HepG2 (cell line): ENCODE results near the gene OR52W1. TPM values are rescaled to one million over a fixed set of nuclear protein-coding genes. Genes with fewer than 3 reads are reported as not detected.

Experiments
- ATAC-seq: fragments of 200-7000 bp; cut with Tn5 transposase; 3 replicates; pipeline ENCODE4 v1.9.1; 2020; ENCODE audit warnings: mild to moderate bottlenecking, moderate library complexity
- BruUV-seq: library from RNA; stranded (reverse); fragments of 400-500 nt; replicated peaks from 2 replicates; lab custom pipeline; 2021; lab: Mats Ljungman, UMichigan
- CTCF ChIA-PET: fragments of 300-600 bp; formaldehyde crosslinking; extraction: SDS; loops from one replicate; lab custom pipeline; 2021; ENCODE audit warnings: low total read pairs, inconsistent platforms, low intra/inter-chr PET ratio; lab: Yijun Ruan, JAX
- POLR2A ChIA-PET: fragments of 350-600 bp; sonication (Branson Sonifier 250); formaldehyde crosslinking; loops from one replicate; lab custom pipeline; 2020; ENCODE audit warnings: antibody characterized with exemption, inconsistent platforms; lab: Yijun Ruan, JAX
- DNase-seq: peaks from one replicate; pipeline ENCODE4 v3.0.0-alpha.2; 2015; ENCODE audit warnings: low spot score
- FAIRE-seq: peaks from 3 replicates; lab custom pipeline; 2011; peaks lifted over from hg19 to GRCh38; lab: Jason Lieb, UNC
- H2AFZ ChIP-seq: one replicate; pipeline ENCODE4 v1.6.1; 2011; ENCODE audit warnings: low read length, inconsistent platforms
- H3K27ac ChIP-seq: fragments of 300-600 bp; 3 replicates; pipeline ENCODE4 v1.8.0; 2011; ENCODE audit warnings: mixed run types, mild to moderate bottlenecking, mixed read lengths, low read length, inconsistent platforms; ENCODE audit not compliant: insufficient read depth; ENCODE audit errors: extremely low read length
- H3K27me3 ChIP-seq, 2 experiments: fragments of 200-600 bp in 1 of 2; 2 replicates in 1 of 2; 3 replicates in 1 of 2; pipeline versions ENCODE4 v1.6.0 to v1.8.0; 2011; ENCODE audit warnings: low read length in 2 of 2, mild to moderate bottlenecking in 2 of 2, moderate library complexity in 2 of 2, inconsistent platforms in 1 of 2; ENCODE audit not compliant: insufficient read depth in 2 of 2, control insufficient read depth in 1 of 2
- H3K36me3 ChIP-seq, 2 experiments: fragments of 200-600 bp in 1 of 2; replicated peaks in 1 of 2; 2 replicates in 1 of 2; 3 replicates in 1 of 2; pipeline versions ENCODE4 v1.5.1 to v1.8.0; 2011; ENCODE audit warnings: low read length in 2 of 2, inconsistent platforms in 1 of 2; ENCODE audit not compliant: insufficient read depth in 2 of 2, control insufficient read depth in 1 of 2
- H3K4me1 ChIP-seq: 2 replicates; pipeline ENCODE4 v1.5.1; 2012; ENCODE audit warnings: low read length, inconsistent platforms; ENCODE audit not compliant: insufficient read depth
- H3K4me2 ChIP-seq: 2 replicates; pipeline ENCODE4 v1.6.0; 2011; ENCODE audit warnings: low read depth, low read length, inconsistent platforms
- H3K4me3 ChIP-seq, 3 experiments: fragments of 200-600 bp in 1 of 3; sonication (generic), shearing (Covaris generic) in 1 of 3; replicated peaks in 1 of 3; 2 replicates each; pipeline ENCODE4 v1.5.1; 2011 to 2016; ENCODE audit warnings: low read length in 3 of 3, inconsistent platforms in 2 of 3, low read depth in 2 of 3, mild to moderate bottlenecking in 2 of 3, control low read depth in 1 of 3, mixed read lengths in 1 of 3; ENCODE audit not compliant: insufficient read depth in 1 of 3
- H3K79me2 ChIP-seq: one replicate; pipeline ENCODE4 v1.6.1; 2011; ENCODE audit warnings: low read length, inconsistent platforms; ENCODE audit not compliant: insufficient read depth
- H3K9ac ChIP-seq: 2 replicates; pipeline ENCODE4 v1.6.0; 2011; ENCODE audit warnings: mild to moderate bottlenecking, low read depth, low read length, inconsistent platforms; ENCODE audit not compliant: insufficient read depth
- H3K9me3 ChIP-seq: 2 replicates; pipeline ENCODE4 v1.5.1; 2012; ENCODE audit warnings: mild to moderate bottlenecking, low read length
- H4K20me1 ChIP-seq: 2 replicates; pipeline ENCODE4 v1.6.0; 2011; ENCODE audit warnings: inconsistent platforms, mild to moderate bottlenecking, low read length, moderate library complexity; ENCODE audit not compliant: insufficient read depth
- ARID2 ChIP-seq: sonication (generic); formaldehyde crosslinking; IDR thresholded peaks from 2 replicates; pipeline ENCODE4 v1.8.1; 2022; ENCODE audit warnings: mild to moderate bottlenecking, missing genetic modification reagents, borderline replicate concordance
- CCDC6 ChIP-seq: sonication (generic); formaldehyde crosslinking; IDR thresholded peaks from 2 replicates; pipeline ENCODE4 v1.8.1; 2022; ENCODE audit warnings: mild to moderate bottlenecking, missing genetic modification reagents, moderate library complexity
- NAIF1 ChIP-seq: sonication (generic); formaldehyde crosslinking; IDR thresholded peaks from 2 replicates; pipeline ENCODE4 v1.5.0; 2020; ENCODE audit warnings: mild to moderate bottlenecking, missing genetic modification reagents, borderline replicate concordance
- POLR2A ChIP-seq, 2 experiments: IDR thresholded peaks; 2 replicates each; pipeline ENCODE4 v1.6.1; 2011; ENCODE audit warnings: low read depth in 2 of 2, low read length in 2 of 2, mild to moderate bottlenecking in 1 of 2, moderate library complexity in 1 of 2; ENCODE audit not compliant: insufficient read depth in 1 of 2
- RNF219 ChIP-seq: sonication (generic); formaldehyde crosslinking; IDR thresholded peaks from 2 replicates; pipeline ENCODE4 v1.5.0; 2020; ENCODE audit warnings: mild to moderate bottlenecking, missing genetic modification reagents
- TBX2 ChIP-seq: sonication (generic); formaldehyde crosslinking; IDR thresholded peaks from 2 replicates; pipeline ENCODE4 v1.5.0; 2020; ENCODE audit warnings: missing genetic modification reagents, mild to moderate bottlenecking, borderline replicate concordance
- ZBTB20 ChIP-seq: sonication (generic); formaldehyde crosslinking; IDR thresholded peaks from 2 replicates; pipeline ENCODE4 v1.8.1; 2023; ENCODE audit warnings: missing genetic modification reagents, low read depth, mild to moderate bottlenecking, borderline replicate concordance
- ZNF253 ChIP-seq: sonication (generic); formaldehyde crosslinking; IDR thresholded peaks from 2 replicates; pipeline ENCODE4 v1.8.0; 2022; ENCODE audit warnings: mild to moderate bottlenecking, missing genetic modification reagents, borderline replicate concordance
- ZNF260 ChIP-seq: sonication (generic); formaldehyde crosslinking; IDR thresholded peaks from 2 replicates; pipeline ENCODE4 v1.4.0; 2020; ENCODE audit warnings: missing genetic modification reagents, low read depth, mild to moderate bottlenecking, borderline replicate concordance
- ZNF619 ChIP-seq: sonication (generic); formaldehyde crosslinking; IDR thresholded peaks from 2 replicates; pipeline ENCODE4 v1.4.0; 2020; ENCODE audit warnings: mild to moderate bottlenecking, missing genetic modification reagents
- WGBS: methylation state at CpG from one replicate; pipeline ENCODE4 v1.1.6; 2017; ENCODE audit warnings: low lambda C conversion rate; 5-methylcytosine and 5-hydroxymethylcytosine counted together
- in situ Hi-C: cut with HindIII; loops from 2 replicates; pipeline ENCODE4 v1.10.0; 2017; ENCODE audit warnings: low pct_unique_long_range_greater_than_20kb; ENCODE audit not compliant: extremely low pct_ligation_motif_present
- intact Hi-C: fragments of 100-400 bp; cut with micrococcal nuclease; formaldehyde crosslinking; loops from one replicate; pipeline ENCODE4 v1.10.0; 2022; ENCODE audit not compliant: unreplicated experiment
- polyA plus RNA-seq, 8 experiments: library from polyadenylated mRNA; depleted of rRNA in 3 of 8; stranded (reverse) in 7 of 8; unstranded in 1 of 8; fragments of >200 nt; fragmentation: Illumina TruSeq in 4 of 8; extraction: Trizol in 4 of 8; gene quantifications; 2 replicates each; pipeline versions ENCODE4 v1.2.1 to v1.2.3, GENCODE V29; 2011 to 2016; ENCODE audit warnings: low read depth in 4 of 8, missing spikeins in 1 of 8, mixed read lengths in 1 of 8; ENCODE audit not compliant: insufficient read depth in 1 of 8
- total RNA-seq, 5 experiments: library from RNA; depleted of rRNA; stranded (reverse); fragments of >200 nt; fragmentation: Illumina TruSeq; extraction: Trizol; gene quantifications; 2 replicates each; pipeline ENCODE4 v1.2.3, GENCODE V29; 2016; ENCODE audit warnings: low read depth in 1 of 5

The OR52W1 gene
- total and polyA plus RNA-seq, 2 of the 13 experiments (the other 11 are each of a cell fraction or from before 2014, with no cell fraction given) = not detected

- H3K4me3 ChIP-seq = peak overlapping the region; percentile 68 to 91 (median 70)
- H3K27me3 ChIP-seq = peaks cover 0 to 4% of the 10 kb centered on the region in 2 experiments; a peak in 1 of 5 replicates
- WGBS = 2% methylated on average over 10 of the region's 10 CpGs
- DNase-seq (no peak), ATAC-seq (peak; percentile 14), FAIRE-seq (no peak)
- peak overlapping the region; percentile 51 for H3K27ac ChIP-seq
- TF ChIP-seq ARID2 (CRISPR knock-in tag) = 0 out of 2 replicates have a peak, but pooled peaks have one; percentile 45
- TF ChIP-seq ZNF260 = no peak
- TF ChIP-seq NAIF1 (CRISPR knock-in tag) = 0 out of 2 replicates have a peak, but pooled peaks have one; percentile 56
- 0 out of 2 replicates have a peak, but pooled peaks have one; percentile 47 for TF ChIP-seq CCDC6 (CRISPR knock-in tag)
- TF ChIP-seq POLR2A (IDR thresholded peaks at IDR 0.05; ENCODE audit: insufficient read depth in 1 of 2, low read depth in 2 of 2, low read length in 2 of 2) = no peak
- TF ChIP-seq ZNF619 (CRISPR knock-in tag) = 0 out of 2 replicates have a peak, but pooled peaks have one; percentile 16
- in situ Hi-C loops = no loop called here
- peak overlapping the region; percentile 81 for H3K9ac ChIP-seq
- H3K4me1 ChIP-seq = peaks cover 33% of the 10 kb centered on the region
- H3K79me2 ChIP-seq = peaks cover 39% of the 10 kb centered on the region
- no peaks in the 10 kb centered on the region for H3K36me3 ChIP-seq
- peak overlapping the region; percentile 93 for H3K4me2 ChIP-seq
- no peaks in the 10 kb centered on the region for H3K9me3 ChIP-seq
- intact Hi-C loops = loop anchor here (10.0 kb wide), 1 partner anchor 251 kb away; the partner anchor contains the start of genes ARFIP2 and TIMM10B
- ChIA-PET CTCF (no interaction called here), POLR2A (interaction anchor here (1.2 to 1.5 kb wide), 2 partner anchors 13 to 449 kb away, joined by 3 to 4 read pairs; partner anchors contain the start of gene MRPL17)
- H2AFZ ChIP-seq = peak overlapping the region; percentile 51
- no peaks in the 10 kb centered on the region for H4K20me1 ChIP-seq
- BruUV-seq = no TSS peak
Observed at GRCh38 chr11:6233984-6234386, 35.0 kb downstream of the OR52W1 start.

- peak; percentile 93 for ATAC-seq
- WGBS = under 1% methylated on average over 39 of the region's 62 CpGs
- POLR2A ChIA-PET = interaction anchor here (0.5 to 1.5 kb wide), 3 partner anchors 13 to 449 kb away, joined by 3 to 4 read pairs (median 3); partner anchors contain the start of gene MRPL17
- intact Hi-C loops (loop anchor here (10.0 kb wide), 1 partner anchor 250 kb away; the partner anchor contains the start of genes ARFIP2 and TIMM10B), in situ Hi-C loops (no loop called here)
- BruUV-seq = no TSS peak
- H3K79me2 ChIP-seq = peaks cover 33% of the 10 kb centered on the region
- H3K4me2 ChIP-seq = peak within 1 kb of the TSS; percentile 96
- DNase-seq = peak; percentile 99
- peaks cover 0 to 4% of the 10 kb centered on the region in 2 experiments; a peak in 1 of 5 replicates for H3K27me3 ChIP-seq
- peak within 1 kb of the TSS; percentile 96 for H2AFZ ChIP-seq
- peak within 1 kb of the TSS; percentile 68 to 91 (median 82) for H3K4me3 ChIP-seq
- H3K27ac ChIP-seq = peak within 1 kb of the TSS; percentile 57
- H3K9me3 ChIP-seq = no peaks in the 10 kb centered on the region
- CTCF ChIA-PET = no interaction called here
- no peaks in the 10 kb centered on the region for H3K36me3 ChIP-seq
- H3K4me1 ChIP-seq = peaks cover 28% of the 10 kb centered on the region
- H4K20me1 ChIP-seq = no peaks in the 10 kb centered on the region
- FAIRE-seq = peak; percentile 96
- H3K9ac ChIP-seq = peak within 1 kb of the TSS; percentile 81
- no peak for TF ChIP-seq RNF219 (CRISPR knock-in tag)
- TF ChIP-seq ZNF253 (CRISPR knock-in tag) = no peak
- no peak for TF ChIP-seq ZBTB20 (CRISPR knock-in tag)
- TF ChIP-seq TBX2 = peak; percentile 87; the same call in 1 of the 2 replicates
Observed at GRCh38 chr11:6234387-6235107, 35.5 kb downstream of the OR52W1 start, which contains the start of gene FHIP1B. Gene FHIP1B, minus strand, starts transcription at chr11:6234636. Its CDS starts 10,120 bp downstream, at chr11:6224516.
